GM18520 (cell line): ENCODE data around the gene ZCCHC13.
"Not testable (repeated sequence)": the region's sequence is repeated elsewhere in the genome, so short reads cannot be mapped to it uniquely, and the experiment has no call there.

Experiments
- ATAC-seq: cut with Tn5 transposase; IDR thresholded peaks from one replicate; pipeline ENCODE4 v1.9.1; 2021; ENCODE audit not compliant: unreplicated experiment

Gene ZCCHC13

GRCh38 chrX:74304016-74304415, at the start of gene ZCCHC13:
Gene ZCCHC13, plus strand, starts transcription at chrX:74304180. Its CDS starts 87 bp downstream, at chrX:74304267.
- no peak for ATAC-seq

GRCh38 chrX:74258111-74258510, 45.9 kb upstream of the ZCCHC13 start:
- not testable (repeated sequence) for ATAC-seq

- ATAC-seq = no peak
Measured at GRCh38 chrX:74259885-74260491, 44.0 kb upstream of the ZCCHC13 start.

DNA sequence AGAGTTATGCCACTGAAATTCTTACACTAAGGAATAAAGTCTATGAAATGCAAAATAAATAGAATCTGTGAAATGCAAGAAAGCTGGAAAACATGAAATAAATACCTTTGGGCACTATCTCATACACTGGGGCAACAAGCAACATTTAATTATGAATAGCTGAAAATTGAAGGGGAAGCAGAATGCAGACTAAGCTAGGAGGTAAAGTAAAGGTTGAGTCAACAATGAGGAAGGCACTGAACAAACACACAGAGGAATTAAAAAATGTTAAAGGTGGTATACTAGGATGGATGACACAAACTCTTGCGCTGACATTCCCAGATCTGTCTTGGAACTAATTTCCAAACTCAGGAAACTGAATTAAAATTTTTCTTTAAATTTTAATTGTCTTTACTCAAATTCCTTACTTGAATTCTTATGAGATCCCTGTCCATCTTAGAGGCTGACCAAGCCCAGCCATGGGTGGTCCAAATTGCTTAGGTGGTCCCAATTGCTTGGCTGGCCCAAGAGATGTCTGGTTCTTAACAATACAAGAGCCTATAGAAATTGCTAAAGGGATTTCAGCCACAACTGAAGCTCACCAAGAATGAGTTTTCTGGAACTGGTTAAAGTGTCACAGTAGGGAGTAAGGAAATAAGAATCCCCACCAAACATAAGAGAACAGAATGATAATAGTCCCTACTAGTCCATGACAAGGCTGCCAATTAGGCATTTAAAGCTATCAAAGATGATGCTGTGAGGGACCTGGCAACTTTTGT, 41.3 kb upstream of the ZCCHC13 start:
- ATAC-seq = no peak

DNA sequence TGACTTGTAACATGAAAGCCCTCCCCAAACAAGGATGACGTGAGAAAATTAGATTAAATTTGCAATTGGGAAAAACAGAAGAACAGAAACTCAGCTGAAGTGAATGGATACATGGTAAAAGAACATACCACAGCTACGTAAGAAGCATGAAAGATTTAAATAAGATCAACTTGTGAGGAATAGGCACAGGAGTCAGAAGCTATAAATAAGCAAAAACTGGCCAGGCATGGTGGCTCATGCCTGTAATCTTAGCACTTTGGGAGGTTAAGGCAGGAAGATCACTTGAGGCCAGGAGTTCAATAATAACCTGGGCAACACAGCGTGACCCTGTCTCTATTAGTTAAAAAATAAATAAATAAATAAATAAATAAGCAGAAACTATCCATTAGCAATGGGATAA, 33.6 kb upstream of the ZCCHC13 start:
- no peak for ATAC-seq

- ATAC-seq = no peak
Measured at GRCh38 chrX:74272230-74272629, 31.8 kb upstream of the ZCCHC13 start.

- ATAC-seq = no peak
Measured at GRCh38 chrX:74274516-74274915, 29.5 kb upstream of the ZCCHC13 start.

- no peak for ATAC-seq
Measured at GRCh38 chrX:74277320-74277719, 26.7 kb upstream of the ZCCHC13 start.

GRCh38 chrX:74277846-74278245, 26.1 kb upstream of the ZCCHC13 start:
- no peak for ATAC-seq

DNA sequence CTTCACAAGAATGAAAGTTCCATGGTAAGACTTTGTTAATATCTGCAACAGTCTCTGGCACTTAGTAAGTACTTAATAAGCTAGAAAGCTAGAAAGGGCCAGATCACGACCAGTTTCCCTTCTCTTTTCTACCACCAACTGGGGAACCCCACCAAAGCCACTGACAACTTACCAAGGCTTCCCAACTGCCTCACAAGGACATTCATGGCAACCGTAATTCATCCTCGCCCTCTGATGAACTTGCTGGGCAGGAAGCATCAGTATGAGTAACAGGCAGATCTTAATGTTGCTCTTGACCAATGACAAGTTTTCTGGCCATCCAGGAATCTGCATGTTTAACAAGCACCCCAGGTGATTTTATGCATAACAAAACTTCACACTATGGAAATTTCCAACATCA, 23.2 kb upstream of the ZCCHC13 start:
- peak; percentile 76 for ATAC-seq

DNA sequence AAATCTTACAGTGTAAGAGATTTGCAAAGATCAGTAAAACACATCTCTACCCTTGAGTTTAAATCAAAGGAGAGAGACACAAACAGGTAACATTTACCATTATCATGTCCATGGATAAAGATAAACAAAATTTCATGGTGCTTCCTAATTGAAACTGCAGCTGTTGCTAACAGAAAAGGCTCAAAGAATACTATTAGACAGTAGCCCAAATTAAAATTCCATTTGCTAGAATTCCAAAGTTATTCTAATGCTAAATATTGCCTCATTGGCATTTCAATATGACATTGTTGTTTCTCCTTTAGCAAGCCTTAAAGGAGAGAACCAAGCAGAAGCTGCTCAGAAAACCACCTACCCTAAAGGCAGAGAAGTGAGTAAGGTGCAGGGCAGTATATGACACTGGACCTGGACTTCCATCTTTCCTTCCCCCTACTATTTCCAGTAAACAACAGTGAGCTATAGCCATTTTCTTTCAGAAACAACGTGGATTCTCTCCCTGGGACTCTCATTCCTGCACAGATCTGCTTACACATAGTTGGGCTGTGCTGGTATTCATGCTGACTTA, 19.5 kb upstream of the ZCCHC13 start:
- ATAC-seq = no peak

- ATAC-seq = no peak
Measured at GRCh38 chrX:74286950-74287740, 16.8 kb upstream of the ZCCHC13 start.

DNA sequence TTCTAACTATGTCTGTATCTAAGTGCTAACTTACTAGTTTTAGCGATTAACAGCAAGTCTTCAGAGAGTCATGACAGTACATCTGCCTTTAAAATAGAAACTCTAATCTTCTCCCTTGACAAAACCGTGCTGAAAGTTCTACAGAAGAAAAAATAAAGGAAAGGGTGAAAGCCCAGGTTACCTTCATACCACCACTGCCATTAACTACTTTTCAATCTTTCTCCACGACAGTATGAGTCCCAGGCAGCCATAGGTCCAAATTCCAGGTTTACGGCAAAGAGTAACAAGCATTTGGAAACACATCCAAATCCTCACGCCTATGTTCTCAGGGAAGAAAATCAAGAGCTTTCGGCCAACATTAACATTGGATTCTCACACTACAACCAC, 12.4 kb upstream of the ZCCHC13 start:
- no peak for ATAC-seq

- peak; percentile 90 for ATAC-seq
Measured at GRCh38 chrX:74291964-74292807, 11.8 kb upstream of the ZCCHC13 start.

GRCh38 chrX:74292808-74293123, 11.2 kb upstream of the ZCCHC13 start:
- ATAC-seq = no peak

- ATAC-seq = no peak
Measured at GRCh38 chrX:74293343-74293946, 10.5 kb upstream of the ZCCHC13 start.

DNA sequence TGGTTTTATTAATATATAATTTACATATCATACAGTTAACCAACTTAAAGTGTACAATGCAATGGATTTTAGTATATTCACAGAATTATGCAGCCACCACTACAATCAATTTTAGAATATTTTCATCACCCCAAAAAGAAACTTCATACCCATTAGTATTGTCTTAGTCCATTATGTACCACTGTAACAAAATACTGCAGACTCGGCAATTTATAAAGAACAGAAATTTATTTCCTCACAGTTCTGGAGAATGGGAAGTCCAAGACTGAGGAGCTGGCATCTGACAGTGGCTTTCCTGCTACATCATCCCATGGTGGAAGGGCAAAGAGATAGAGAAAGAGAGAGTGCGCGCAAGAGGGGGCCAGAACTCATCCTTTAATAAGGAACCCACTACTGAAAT, 8.9 kb upstream of the ZCCHC13 start:
- no peak for ATAC-seq

- no peak for ATAC-seq
Measured at GRCh38 chrX:74297766-74298165, 6.2 kb upstream of the ZCCHC13 start.

DNA sequence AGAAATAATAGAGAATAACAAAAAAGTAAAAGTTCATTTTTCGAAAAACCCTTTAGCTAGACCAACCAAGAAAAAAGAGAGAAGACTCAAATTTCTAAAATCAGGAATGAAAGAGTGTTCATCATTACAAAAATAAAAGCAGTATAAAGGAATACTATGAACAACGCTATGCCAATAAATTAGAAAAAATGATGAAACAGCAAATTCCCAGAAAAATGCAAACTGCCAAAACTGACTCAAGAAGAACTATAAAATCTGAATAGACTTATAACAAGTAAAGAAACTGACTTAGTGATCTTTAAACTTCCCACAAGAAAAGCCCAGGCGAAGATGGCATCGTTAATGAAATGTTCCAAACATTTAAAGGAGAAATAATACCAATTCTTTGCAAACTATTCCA, 3.1 kb upstream of the ZCCHC13 start:
- no peak for ATAC-seq

GRCh38 chrX:74318672-74319071, 14.7 kb downstream of the ZCCHC13 start:
- ATAC-seq = no peak
